NCI-H2107 (cell line): Measurements from ENCODE around the gene CDC42EP2.
"Not testable (repeated sequence)": the region's sequence is repeated elsewhere in the genome, so short reads cannot be mapped to it uniquely, and the experiment has no call there.

ENCODE experiments used
- DNase-seq: peaks from one replicate; lab custom pipeline; 2025; lab: John Stamatoyannopoulos, UW

Gene CDC42EP2

DNA sequence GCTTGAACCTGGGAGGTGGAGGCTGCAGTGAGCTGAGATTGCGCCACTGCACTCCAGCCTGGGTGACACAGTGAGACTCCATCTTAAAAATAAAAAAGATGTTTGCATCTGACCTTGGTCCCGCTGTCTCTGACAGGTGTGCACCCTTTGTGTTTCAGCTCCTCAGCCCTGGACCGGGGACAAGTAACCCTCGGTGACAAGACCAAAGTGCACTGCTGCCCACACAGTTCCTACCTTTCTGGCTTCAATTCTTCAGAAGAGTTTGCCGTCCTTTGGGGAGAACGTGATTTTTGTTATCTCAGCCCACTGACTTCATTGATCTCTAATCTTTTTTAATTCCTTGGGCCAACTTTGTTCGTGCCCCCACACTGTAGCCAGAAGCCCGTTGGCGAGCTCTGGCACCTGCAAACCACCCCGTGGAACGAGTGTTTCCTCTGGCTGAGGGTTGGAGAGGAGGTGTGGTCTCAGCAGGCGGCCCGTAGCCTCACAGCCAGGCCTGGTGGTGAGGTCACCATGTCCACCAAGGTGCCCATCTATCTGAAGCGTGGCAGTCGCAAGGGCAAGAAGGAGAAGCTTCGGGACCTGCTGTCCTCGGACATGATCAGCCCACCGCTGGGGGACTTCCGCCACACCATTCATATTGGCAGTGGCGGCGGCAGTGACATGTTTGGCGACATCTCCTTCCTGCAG is 5.9 kb downstream of the CDC42EP2 start:
- no peak for DNase-seq

DNA sequence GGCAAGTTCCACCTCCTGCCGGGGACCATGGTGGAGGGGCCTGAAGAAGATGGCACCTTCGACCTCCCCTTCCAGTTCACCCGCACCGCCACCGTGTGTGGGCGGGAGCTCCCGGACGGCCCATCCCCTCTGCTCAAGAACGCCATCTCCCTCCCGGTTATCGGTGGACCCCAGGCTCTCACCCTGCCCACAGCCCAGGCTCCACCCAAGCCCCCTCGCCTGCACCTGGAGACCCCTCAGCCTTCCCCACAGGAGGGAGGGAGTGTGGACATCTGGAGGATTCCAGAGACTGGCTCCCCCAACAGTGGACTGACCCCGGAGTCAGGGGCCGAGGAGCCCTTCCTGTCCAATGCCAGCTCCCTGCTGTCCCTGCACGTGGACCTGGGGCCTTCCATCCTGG is 6.4 kb downstream of the CDC42EP2 start:
- DNase-seq, result no peak

DNA sequence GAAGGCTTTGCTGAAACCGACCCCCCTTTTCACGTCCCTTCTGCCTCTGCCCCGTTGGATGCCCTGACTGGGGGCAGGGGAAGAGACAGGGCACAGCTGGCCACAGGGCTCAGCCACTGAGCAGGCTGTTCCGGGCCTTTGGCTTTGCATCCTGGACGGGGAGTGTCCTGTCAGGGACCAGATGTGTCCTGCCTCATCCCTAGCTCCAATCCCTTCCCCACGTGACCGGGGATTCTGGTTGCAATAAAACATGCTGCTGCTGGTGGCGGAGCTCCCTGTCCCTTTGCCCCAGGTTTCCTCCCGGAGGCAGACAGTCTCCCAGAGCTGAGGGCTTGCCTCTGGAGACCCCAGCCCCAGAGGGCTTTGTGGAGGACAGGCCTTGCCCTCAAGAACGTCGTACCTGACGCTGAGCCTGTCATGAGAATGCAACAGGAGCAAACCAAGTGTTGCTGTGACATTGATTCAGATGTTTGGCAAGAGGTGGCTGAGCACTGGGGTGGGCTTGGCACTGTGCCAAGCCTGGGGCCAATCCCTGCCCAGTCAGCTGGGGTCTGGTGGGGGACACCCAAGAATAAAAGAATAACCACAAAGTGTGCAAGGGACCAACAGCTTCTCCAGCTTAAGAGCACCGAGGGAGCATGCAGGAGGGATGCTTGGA is 7.3 kb downstream of the CDC42EP2 start:
- no peak for DNase-seq

DNA sequence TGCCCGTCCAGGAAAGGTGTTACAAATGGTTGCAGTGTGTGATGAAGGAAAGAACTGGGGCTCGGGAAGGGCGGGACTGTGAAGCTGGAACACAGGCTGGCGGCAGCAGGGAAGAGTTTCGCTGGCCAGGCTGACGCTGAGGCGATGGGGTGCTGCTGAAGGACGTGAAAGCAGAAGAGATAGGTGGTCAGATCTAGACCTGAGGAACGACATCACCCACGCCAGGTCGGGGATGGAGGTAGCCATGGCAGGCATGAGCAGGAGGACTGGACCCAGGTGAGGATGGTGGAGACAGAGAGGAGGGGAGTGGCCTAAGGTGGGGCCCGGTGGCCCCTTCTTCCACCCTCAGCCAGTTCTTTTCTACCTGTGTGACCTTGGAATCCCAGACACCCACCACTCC is 9.1 kb downstream of the CDC42EP2 start:
- DNase-seq, result no peak

DNA sequence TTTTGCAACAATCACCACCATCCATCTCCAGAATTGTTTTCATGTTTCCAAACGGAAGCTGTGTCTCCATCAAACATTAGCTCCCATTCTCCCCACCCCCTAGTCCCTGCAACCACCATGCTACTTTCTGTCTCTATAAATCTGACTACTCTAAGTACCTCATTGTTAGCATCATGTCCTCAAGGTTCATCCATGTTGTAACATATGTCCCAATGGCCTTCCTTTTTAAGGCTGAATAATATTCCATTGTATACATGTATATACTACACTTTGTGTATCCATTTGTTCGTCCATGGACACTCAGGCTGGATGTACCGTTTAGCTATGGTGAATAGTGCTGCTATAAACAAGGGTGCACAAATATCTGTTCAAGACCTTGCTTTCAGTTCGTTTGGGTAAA is 10.8 kb downstream of the CDC42EP2 start:
- no peak for DNase-seq

DNA sequence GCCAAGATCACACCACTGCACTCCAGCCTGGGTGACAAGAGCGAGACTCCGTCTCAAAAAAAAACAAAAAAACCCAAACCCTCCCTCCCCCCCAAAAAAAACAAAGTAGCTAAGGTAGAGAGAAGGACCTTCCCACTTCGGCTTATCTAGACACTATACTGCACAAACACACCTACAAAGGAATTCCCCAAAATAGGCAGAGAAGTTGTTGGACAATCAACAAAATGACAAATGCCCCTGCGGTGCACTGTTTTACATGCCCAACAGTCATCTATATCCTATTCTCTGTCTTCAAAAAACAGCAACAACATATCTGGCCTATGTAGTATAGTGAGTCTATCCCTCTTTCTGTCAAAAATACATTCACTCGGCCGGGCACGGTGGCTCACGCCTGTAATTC is 12.4 kb downstream of the CDC42EP2 start:
- DNase-seq, result no peak

DNA sequence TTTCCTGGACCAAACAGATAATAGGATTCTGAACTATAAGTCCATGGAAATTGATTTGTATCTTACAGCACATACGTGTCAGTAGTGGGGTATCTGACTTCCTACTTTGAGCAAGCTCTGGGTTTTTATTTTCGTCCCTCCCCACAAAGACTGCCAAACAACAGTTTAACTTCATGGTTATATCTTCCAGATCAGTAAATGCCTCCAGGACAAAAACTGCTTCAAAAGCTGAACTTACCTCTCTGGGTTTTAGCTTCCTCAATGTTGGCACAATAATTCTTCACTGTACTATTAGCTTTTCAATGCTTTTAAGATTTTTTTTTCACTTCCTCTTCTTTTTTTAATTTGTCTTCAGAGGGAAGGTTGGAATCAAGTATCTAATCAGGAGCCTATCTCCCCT is 14.8 kb downstream of the CDC42EP2 start:
- DNase-seq, result no peak

DNA sequence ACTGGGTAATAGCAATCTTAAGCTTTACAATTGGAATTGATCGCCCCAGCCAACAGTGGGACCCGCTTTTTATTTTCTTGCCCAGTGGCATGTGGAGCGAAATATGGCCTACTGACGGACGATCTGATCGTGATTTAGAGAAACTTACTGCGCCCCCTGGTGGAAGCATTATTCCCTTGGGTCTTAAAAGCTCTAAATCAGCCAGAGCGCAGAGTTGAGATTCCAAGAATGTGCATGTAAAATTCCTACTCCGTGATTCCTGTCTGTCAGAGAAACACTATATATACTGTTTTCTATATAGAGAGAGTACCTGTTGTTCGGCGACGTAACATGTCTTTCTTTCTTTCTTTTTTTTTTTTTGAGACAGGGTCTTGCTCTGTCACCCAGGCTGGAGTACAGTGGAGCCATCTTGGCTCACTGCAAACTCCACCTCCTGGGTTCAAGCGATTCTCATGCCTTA is 15.3 kb downstream of the CDC42EP2 start:
- peak; percentile 69 for DNase-seq

DNA sequence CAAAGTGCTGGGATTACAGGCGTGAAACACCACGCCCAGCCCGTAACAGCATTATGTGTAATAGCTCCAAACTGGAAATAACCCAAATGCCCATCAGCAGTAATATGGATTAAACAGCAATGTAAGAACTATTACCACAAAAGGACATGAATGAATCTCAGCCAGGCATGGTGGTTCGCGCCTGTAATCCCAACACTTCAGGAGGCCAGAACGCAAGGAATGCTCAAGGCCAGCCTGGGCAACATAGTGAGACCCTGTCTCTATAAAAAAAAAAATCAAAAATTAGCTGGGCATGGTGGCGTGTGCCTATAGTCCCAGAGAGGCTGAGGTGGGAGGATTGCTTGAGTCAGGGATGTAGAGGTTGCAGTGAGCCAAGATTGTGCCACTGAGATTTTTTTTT is 15.9 kb downstream of the CDC42EP2 start:
- DNase-seq, result no peak

DNA sequence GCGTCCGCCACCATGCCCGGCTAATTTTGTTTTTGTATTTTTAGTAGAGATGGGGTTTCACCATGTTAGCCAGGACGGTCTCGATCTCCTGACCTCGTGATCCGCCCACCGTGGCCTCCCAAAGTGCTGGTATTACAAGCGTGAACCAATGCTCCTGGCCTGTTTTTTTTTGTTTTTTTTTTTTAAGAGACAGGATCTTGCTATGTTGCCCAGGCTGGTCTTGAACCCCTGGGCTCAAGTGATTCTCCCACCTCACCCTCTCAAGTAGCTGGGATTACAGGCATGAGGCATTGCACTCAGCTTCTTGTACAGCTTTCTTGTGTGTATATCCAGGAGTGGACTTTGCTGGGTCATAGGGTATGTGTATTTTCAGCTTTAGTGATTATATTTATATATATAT is 17.9 kb downstream of the CDC42EP2 start:
- DNase-seq, result not testable (repeated sequence)

DNA sequence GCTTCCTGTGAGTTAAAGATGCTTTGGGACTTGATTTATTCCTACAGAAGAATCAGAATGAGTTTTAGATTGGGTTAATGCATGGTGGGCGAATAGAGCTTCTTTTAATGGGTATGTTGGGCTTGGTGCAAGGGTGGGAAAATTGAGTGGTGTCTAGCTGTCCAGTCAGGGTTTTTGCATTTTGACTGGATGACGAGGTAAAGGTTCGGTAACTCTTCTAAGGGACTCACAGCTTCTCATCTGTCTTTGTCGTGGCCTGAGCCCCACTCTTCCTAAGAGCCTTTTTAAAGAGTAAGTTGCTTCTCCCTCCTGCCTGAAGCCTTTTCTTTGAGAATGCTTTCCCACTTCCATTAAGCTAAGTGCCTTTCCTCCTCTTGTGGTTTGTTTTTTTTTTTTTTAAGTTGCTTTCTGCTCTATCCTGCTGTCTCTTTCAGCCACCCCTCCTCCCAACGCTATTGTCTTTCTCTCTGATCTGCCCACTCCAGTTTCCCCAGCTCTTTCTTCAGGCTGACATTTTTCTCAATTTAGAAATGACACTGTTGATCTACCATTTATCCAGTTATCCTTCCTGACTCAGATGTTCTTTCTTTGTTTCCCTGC is 20.1 kb downstream of the CDC42EP2 start:
- DNase-seq, result no peak

DNA sequence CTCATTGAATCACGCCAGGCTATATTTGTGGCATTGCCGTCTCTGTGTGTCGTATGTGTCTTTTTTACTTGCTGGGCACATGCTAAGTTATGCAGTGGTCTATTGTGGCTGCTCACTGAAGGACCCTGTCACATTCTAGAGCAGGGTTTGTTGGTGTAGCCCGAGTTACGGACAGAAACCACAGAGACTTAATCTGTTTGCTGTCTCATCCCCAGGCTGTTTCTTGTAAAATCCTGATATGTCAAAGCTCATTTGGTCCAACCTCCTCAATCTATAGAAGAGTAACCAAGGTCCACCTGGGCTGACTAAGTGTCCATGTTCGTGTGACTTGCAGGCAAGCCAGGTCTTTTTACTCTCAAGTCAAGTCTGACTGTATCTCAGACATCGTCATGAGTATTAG is 24.0 kb downstream of the CDC42EP2 start:
- no peak for DNase-seq

DNA sequence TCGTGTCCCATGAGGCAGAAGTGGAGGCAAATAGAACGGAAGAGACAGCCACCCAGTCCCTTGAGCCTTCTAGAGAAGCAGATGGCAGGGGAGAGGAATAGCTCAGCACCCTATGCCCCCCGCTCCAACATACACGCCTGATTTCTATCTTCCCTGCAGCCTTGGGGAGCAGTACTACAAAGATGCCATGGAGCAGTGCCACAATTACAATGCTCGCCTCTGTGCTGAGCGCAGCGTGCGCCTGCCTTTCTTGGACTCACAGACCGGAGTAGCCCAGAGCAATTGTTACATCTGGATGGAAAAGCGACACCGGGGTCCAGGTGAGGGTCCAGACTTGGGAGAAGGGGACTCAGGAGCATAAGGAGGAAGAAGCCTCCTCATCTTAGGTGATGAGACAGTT is 25.6 kb downstream of the CDC42EP2 start:
- no peak for DNase-seq

DNA sequence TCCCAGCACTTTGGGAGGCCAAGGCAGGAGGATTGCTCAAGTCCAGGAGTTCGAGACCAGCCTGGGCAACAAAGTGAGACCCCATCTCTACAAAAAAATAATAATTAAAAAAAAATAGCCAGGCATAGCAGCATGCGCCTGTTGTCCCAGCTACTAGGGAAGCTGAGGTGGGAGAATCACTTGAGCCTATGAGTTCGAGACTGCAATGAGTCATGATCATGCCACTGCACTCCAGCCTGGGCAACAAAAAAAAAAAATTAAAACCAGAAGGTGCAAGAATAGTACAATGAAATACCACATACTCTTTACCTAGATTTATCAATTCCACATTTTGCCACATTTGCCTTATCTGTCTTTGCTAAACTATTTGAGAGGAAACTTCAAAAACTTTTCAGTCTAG is 27.2 kb downstream of the CDC42EP2 start:
- DNase-seq, result no peak

DNA sequence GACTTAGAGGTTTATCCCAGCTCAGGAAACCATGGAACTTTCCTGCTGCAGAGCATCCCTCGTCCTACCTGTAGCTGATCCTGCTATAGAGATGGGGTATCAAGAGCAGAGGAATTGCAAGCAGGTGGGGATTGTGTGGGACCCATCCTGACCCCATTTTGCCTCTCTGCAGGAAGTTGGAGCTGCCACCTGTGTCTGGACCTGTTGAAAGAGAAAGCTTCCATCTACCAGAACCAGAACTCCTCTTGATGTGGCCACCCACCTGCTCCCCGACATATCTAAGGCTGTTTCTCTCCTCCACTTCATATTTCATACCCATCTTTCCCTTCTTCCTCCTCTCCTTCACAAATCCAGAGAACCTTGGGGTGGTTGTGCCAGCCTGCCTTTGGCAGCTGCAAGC is 36.8 kb downstream of the CDC42EP2 start:
- DNase-seq, result no peak

DNA sequence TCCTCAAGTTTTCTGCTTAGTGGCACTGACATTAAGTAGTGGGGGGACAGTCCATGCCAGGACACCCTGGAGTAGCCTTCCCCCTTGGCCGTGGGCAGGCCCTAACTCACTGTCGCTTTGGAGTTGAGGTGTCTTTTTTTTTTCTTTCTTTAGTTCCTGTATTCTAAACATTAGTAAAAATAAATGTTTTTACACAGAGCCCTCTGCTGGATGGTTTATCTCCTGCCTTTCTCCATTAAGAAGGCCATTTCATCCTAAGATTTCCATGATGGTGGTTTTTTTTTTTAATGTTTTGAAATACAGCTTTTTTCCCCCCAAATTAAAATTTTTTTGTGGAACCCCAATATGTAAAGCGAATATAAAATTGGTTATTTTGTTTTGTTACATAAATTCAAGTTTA is 38.1 kb downstream of the CDC42EP2 start:
- DNase-seq, result no peak

DNA sequence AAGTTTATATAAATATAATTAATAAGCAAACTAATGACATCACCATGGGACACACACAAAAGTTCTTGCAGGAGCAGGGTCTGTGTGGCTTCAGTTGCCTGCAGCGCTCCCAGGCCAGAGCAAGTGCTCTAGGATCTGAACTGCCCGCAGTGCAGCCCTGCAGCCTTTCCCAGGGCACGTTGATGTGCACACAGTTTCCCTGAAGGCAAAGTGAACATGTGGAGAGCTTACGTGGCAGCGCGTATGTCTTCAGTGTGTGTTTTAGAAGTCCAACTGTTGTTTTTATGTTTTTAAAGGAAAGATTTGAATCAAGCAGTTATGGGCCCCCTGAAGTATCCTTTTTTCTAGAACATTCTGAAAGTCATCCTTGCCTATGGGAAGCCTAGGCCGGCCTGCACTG is 38.7 kb downstream of the CDC42EP2 start:
- DNase-seq, result no peak

DNA sequence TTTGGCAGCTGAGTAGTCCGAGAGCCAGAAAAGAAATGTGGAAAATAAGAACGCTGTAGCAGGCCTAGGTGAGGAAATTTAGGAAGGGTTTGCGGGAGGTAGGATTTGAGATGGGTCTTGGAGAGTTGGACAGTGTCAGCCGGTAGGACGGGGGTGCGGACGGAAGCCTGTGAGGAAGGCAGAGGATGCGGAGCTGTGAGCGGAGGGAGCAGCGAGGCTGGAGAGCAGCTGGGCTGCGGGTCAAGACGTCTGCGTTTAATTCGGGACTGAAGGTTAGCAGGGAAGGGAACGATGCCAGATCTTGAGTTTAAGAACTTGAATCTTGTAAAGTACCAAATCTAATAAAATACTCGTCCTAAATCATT is 39.2 kb downstream of the CDC42EP2 start:
- DNase-seq, result no peak

DNA sequence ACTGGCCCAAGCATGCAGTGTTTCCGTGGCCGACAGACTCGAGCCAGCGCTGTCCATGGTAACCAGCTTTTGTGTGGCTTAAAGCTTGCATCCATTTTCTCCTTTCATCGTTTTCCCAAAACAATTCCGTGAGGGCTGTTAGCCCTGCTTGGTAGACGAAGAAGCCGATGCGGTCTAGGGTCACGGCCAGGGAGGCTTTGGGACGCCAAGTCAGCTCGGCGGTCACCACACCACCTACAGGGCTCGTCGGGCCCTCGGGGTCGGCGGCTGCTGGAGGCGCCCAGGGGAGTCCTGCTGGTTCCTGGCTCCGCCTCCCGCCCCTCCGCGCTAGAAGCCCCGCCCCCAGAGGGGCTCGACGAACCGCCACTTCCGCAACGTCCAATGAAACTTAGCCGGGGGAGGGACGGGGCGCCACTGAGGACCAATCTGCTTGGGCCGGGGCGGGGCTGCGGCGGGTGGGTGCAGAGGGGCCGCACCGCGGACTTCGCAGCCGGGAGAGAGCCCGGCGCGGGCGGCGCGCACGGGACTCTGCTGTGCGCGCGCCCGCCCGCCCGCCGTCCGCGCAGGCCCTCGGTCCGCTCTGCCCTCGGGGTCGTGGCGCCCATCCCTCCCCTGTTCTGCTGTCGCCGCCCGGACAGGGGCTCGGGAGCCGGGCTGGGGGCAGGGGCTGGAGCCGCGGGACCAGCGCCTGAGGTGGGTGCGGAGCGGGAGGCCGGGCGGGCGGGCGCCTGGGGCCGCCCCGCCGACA is 39.8 kb downstream of the CDC42EP2 start, which contains the start of gene TIGD3:
Gene TIGD3, plus strand, starts transcription at position 487 of the 748 bp plus-strand sequence. CDS start 1,058 bp downstream, outside the sequence.
- peak; percentile 93 for DNase-seq

DNA sequence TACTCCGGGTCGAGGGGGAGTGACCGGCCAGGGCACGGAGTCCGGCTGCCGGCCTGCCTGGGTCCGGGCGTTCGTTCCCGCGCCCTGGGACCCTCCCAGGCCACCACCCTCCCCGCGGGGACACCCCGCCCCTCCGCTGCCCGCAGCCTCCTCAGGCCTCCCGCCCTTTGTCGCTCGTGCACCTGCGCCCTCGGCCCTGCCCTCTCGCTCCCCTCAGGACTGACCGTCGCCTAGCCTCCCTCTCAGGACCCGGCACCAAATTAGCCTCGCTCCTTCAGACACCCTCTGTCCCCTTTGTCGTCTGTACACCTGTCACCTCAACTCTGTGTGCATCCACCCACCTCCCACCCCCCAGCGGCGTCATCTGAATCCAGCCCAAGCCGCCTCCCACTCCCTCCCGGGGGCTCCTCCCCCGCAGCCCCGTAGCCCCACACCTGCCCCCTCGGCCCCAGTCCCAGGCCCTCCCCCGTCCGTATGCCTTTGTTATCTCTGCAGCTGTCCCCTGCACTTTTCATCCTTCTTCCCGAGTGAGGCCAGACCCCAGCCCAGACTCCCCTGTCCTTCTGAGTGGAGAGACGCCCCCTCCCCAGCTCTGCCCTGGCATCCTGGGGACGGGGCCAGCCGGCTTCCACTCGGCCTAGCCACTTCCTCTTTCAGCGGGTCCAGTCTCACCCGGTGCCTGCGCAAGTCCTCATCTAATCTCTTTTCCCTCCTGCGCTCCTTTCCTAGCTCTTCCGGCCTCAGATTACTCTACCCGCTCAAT is 40.5 kb downstream of the CDC42EP2 start:
- DNase-seq, result peak; percentile 48

DNA sequence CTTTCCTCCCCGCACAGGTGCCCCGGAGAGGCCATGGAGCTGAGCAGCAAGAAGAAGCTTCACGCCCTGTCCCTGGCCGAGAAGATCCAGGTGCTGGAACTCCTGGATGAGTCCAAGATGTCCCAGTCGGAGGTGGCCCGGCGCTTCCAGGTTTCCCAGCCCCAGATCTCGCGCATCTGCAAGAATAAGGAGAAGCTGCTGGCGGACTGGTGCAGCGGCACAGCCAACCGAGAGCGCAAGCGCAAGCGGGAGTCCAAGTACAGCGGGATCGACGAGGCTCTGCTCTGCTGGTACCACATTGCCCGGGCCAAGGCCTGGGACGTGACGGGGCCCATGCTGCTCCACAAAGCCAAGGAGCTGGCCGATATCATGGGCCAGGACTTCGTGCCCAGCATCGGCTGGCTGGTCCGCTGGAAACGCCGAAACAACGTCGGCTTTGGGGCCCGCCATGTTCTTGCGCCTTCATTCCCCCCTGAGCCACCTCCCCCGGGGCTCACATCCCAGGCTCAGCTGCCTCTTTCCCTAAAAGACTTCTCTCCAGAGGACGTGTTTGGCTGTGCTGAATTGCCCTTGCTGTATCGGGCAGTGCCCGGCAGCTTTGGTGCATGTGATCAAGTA is 41.2 kb downstream of the CDC42EP2 start:
- DNase-seq, result no peak
